ENCODE data around the gene FAM200C.

Gene FAM200C

GRCh38 chr5:160357394-160357793, 42.5 kb downstream of the FAM200C start:
- TF ChIP-seq PATZ1 (CRISPR knock-in tag; IDR thresholded peaks at IDR 0.05; ENCODE audit: borderline replicate concordance) (no peak), ZFP3 (CRISPR knock-in tag; IDR thresholded peaks at IDR 0.05) (no peak), TOX (CRISPR knock-in tag; IDR thresholded peaks at IDR 0.05; ENCODE audit: borderline replicate concordance) (no peak), ZNF8 (CRISPR knock-in tag; IDR thresholded peaks at IDR 0.05) (no peak)
- no peak for ATAC-seq

GRCh38 chr5:160356550-160357347, 43.1 kb downstream of the FAM200C start:
- ATAC-seq: no peak
- TF ChIP-seq SNAI2 (CRISPR knock-in tag; IDR thresholded peaks at IDR 0.05) (no peak), BACH2 (CRISPR knock-in tag; IDR thresholded peaks at IDR 0.05; ENCODE audit: borderline replicate concordance) (no peak), ARNTL (CRISPR knock-in tag; IDR thresholded peaks at IDR 0.05; ENCODE audit: borderline replicate concordance, low read depth) (no peak), OSR1 (CRISPR knock-in tag; IDR thresholded peaks at IDR 0.05) (no peak), CREB5 (CRISPR knock-in tag; IDR thresholded peaks at IDR 0.05; ENCODE audit: low read depth) (no peak), GLIS3 (CRISPR knock-in tag; IDR thresholded peaks at IDR 0.05) (no peak), RARB (CRISPR knock-in tag; IDR thresholded peaks at IDR 0.05) (no peak), ZFP30 (CRISPR knock-in tag; IDR thresholded peaks at IDR 0.05) (no peak), PPARA (CRISPR knock-in tag; IDR thresholded peaks at IDR 0.05; ENCODE audit: borderline replicate concordance) (no peak), PATZ1 (CRISPR knock-in tag; IDR thresholded peaks at IDR 0.05; ENCODE audit: borderline replicate concordance) (no peak), ZNF70 (CRISPR knock-in tag; IDR thresholded peaks at IDR 0.05) (no peak), TCF4 (CRISPR knock-in tag; IDR thresholded peaks at IDR 0.05; ENCODE audit: borderline replicate concordance) (no peak)

- ATAC-seq: no peak
- no peak for TF ChIP-seq PATZ1 (CRISPR knock-in tag; IDR thresholded peaks at IDR 0.05; ENCODE audit: borderline replicate concordance)
- TF ChIP-seq POU6F1 (CRISPR knock-in tag; IDR thresholded peaks at IDR 0.05; ENCODE audit: borderline replicate concordance, low read depth): no peak
- TF ChIP-seq CREB5 (CRISPR knock-in tag; IDR thresholded peaks at IDR 0.05; ENCODE audit: low read depth): no peak
- no peak for TF ChIP-seq TOX (CRISPR knock-in tag; IDR thresholded peaks at IDR 0.05; ENCODE audit: borderline replicate concordance)
- no peak for TF ChIP-seq CSDC2 (CRISPR knock-in tag; IDR thresholded peaks at IDR 0.05)
- no peak for TF ChIP-seq ZNF8 (CRISPR knock-in tag; IDR thresholded peaks at IDR 0.05)
- TF ChIP-seq ZFP30 (CRISPR knock-in tag; IDR thresholded peaks at IDR 0.05): no peak
- TF ChIP-seq ZNF565 (CRISPR knock-in tag; conservative IDR thresholded peaks at IDR 0.05; ENCODE audit: low read depth): no peak
- no peak for TF ChIP-seq ZNF70 (CRISPR knock-in tag; IDR thresholded peaks at IDR 0.05)
- TF ChIP-seq CSRNP3 (CRISPR knock-in tag; IDR thresholded peaks at IDR 0.05): no peak
- no peak for TF ChIP-seq ISL1 (CRISPR knock-in tag; IDR thresholded peaks at IDR 0.05)
- no peak for TF ChIP-seq ARNTL (CRISPR knock-in tag; IDR thresholded peaks at IDR 0.05; ENCODE audit: borderline replicate concordance, low read depth)
- TF ChIP-seq BACH2 (CRISPR knock-in tag; IDR thresholded peaks at IDR 0.05; ENCODE audit: borderline replicate concordance): no peak
- no peak for TF ChIP-seq ESRRG (CRISPR knock-in tag; IDR thresholded peaks at IDR 0.05)
- no peak for TF ChIP-seq ZFP3 (CRISPR knock-in tag; IDR thresholded peaks at IDR 0.05)
- no peak for TF ChIP-seq GLIS3 (CRISPR knock-in tag; IDR thresholded peaks at IDR 0.05)
- no peak for TF ChIP-seq TCF4 (CRISPR knock-in tag; IDR thresholded peaks at IDR 0.05; ENCODE audit: borderline replicate concordance)
- TF ChIP-seq PPARA (CRISPR knock-in tag; IDR thresholded peaks at IDR 0.05; ENCODE audit: borderline replicate concordance): no peak
- TF ChIP-seq ZC3H10 (CRISPR knock-in tag; IDR thresholded peaks at IDR 0.05): no peak
Measured at GRCh38 chr5:160354666-160355065, 45.2 kb downstream of the FAM200C start.
